Fibroblast of skin of right biceps (primary cell): ENCODE measurements around the gene NCK2.

ENCODE experiments used
- DNase-seq: peaks from one replicate; pipeline ENCODE4 v3.0.0-alpha.2; 2013

NCK2 gene

GRCh38 chr2:105820151-105820550 lies 75.4 kb downstream of the NCK2 start:
- DNase-seq, result no peak

DNA sequence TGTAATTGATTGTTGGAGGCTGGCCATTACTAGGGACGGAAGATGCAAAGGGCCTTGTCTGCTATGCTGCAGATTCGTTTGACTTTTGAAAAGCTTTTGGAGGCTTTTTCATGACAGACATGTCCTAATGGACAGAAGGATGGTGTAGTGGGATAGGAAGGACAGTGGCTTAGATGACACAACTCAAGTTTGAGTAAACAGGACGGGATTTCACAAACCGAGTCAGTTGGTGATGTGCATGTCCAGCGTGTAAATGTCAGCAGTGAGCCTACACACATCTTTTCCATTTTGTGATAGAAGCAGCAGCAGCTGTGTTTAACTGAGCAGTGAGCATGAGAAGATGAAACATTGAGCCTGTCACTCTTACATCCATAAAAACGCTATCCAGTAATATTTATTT lies 76.0 kb downstream of the NCK2 start:
- DNase-seq, result no peak

DNA sequence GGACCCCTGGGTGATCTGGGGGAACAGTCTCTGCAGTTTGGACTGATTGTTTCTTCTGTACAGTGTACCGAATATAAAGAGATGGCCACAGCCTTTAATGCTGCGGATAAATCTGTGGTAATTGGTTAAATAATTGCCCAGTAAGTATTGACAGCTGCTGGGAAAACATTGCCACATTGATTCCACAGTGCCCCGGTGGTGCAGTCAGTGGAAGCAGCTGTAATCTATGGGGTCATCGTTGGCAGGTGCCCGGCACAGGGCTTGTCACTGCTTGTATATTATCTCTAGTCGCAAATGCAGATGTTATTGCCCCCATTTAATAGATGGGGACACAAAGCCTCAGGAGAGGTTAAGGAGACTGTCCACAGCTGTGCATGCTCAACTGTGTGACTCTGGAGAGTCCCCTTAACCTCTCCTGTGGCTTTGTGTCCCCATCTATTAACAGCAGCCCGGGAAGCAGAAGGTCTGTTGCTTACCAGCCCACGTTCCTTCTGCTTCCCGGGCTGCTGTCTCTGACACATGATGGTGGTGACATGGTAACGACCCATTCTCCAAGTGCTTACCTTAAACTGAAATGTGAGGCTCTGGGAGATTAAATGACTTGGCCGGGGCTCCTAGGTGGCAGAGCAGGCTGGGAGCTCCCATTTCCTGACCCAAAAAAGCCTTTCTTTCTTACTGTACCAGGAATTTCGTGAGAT lies 76.9 kb downstream of the NCK2 start:
- no peak for DNase-seq

DNA sequence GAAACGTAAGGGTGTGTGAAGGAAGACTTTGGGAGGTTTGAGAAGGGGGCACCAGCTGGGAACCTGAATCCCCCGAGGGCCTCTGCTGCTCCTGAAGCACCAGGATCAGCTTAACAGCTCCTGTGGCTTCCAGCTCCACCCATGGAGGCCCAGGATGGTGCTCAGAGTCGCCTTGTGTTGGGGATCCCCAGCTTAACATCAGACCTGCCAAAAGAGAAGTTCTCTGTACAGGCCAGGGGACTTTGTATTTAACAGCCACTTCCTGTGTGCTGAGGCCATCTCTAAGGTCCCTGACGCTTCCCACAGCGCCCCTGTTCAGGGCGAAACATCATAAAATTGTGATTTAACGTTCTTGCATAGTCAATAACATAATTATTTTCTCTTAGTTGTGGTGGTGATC lies 77.5 kb downstream of the NCK2 start:
- no peak for DNase-seq

GRCh38 chr2:105824446-105824845 lies 79.7 kb downstream of the NCK2 start:
- DNase-seq, result no peak

DNA sequence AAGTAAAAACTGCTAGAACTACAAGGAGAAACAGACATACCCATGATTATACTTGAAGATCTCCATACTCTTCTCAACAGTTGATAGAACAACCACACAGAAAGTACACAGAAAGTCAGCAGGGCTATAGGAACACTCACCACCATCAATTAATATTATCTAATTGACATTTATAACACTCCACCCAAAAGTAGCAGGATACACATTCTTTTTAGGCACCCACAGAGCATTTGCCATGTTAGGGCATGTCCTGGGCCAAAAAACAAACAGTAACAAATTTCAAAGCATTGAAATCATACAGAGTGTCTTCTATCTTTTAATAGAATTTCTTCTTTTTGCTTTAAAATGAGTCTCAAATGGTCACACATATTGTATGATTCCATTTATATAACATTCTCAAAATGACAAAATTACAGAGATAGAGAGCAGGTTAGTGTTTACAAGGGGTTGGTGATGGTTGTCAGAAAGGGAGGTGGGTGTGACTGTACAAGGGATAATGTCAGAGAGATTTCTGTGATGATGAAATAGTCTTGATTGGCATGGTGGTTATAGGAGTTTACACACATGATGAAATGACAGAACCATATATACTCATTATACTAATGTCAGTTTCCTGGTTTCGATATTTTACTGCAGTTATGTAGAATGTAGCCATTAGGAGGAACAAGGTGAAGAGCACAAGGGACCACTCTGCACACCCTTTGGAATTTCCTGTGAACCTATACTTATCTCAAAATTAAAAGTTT lies 82.8 kb downstream of the NCK2 start:
- DNase-seq, result no peak

- DNase-seq, result no peak
Measured at GRCh38 chr2:105828558-105828957, 83.8 kb downstream of the NCK2 start.

DNA sequence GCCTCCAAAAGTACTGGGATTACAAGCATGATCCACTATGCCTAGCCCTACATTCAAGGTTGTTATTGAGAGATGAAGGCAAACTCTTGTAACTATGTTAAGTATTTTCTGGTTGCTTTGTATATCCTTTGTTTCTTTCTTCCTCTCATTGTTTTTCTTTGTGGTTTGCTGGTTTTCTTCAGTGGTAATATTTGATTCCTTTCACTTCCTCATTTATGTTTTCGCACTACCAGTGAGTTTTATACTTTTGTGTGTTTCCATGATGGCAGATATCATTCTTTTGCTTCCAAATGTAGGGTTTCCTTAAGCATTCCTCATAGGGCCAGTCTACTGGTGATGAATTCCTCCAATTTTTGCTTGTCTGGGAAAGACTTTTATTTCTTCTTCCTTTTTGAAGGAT lies 90.2 kb downstream of the NCK2 start:
- no peak for DNase-seq

DNA sequence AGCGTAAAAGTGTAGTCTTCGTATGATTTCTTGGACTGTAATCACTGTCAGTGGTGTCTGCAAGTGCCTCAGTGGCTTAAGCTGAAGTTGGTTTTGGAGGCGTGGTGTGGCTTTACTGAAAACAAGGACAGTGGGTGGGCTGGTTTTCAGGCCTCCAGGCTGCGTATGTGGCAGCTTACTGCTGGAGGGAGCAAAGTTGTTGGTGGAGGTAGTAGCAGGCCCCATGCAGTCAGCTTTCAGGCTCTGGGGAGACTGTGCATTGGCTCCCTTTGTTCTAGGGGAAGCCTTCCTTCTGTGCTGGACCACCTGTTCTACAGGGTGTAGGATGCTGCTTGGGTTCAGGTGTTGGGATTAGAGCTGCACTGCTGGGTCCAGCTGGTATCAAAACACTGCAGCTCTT lies 91.6 kb downstream of the NCK2 start:
- DNase-seq, result no peak

DNA sequence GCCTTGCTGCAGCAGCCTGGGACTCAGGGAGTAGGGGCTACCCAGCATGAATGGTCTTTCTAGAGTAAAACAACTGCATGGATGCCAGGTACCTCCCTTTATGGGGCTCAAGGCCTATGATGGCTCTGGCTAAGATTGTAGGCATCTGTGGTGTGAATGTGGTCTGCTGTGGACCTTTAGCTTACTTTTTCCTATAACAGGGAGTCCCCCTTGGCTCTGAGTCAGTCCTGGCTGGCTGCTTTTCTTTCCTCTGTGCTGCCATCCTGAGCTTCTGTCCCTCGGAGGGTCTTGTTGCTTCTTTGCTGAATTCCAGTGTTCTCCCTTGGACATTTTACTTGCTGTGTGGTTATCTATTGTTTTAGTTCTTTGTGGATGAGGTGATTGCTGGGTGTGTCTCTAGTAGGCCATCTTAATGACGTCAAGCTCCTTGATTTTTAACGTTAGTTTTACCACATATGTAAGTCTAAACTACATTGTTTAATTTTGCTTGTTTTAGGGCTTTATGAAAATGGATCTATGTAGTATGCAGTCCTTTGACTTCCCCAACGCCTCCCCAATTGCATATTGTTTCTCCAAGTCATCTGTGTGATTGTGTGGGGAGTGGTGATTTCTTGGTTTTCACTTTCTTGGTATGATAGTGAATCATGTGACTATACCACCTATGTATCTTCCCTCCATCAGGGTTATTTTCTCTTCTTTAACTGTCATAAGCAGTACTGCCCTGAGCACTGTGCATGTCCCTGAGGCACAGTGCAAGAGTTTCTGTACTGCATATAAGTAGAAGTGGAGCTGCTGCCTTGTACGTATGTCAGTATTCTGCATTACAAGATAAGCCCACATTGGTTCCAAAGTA lies 92.4 kb downstream of the NCK2 start:
- DNase-seq, result no peak

GRCh38 chr2:105839793-105840192 lies 95.1 kb downstream of the NCK2 start:
- no peak for DNase-seq

DNA sequence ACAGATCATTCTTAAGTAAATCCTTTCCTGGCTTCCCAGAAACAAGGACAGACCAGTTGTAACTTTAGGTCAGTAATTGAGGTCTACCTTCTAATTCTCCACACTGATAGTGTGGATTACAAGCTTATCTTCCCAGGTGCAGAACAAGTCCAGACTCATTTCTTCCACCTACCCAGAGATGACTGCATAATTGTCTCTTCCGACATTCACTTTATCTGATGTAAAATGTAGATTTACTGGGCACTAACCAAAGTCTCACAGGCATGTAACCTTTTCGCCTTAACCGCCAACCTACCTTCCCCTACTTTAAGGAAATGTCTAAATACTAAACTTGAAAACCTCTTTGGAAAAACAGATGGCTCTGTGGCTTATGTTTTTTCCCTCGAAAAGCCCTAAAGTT lies 96.2 kb downstream of the NCK2 start:
- DNase-seq, result no peak

DNA sequence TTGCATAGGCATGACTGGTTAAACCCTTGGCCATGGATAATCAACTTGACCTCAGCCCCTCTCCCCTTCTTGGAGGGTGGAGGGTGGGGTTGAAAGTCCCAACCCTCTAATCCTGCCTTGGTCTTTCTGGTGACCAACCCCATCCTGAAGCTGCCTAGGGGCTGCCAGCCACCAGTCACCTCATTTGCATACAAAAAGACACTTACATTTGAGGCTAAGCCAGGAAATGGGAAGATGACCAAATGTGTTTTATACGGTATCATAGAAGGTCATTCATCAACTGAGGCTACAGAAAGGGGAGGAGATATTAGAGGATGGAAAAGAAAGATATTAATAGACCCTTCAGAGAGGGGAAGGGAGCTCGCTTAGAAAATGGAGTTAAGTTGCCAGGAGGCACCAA lies 96.8 kb downstream of the NCK2 start:
- DNase-seq, result no peak

GRCh38 chr2:105842555-105842954 lies 97.8 kb downstream of the NCK2 start:
- DNase-seq, result no peak

- DNase-seq, result peak; percentile 23
Measured at GRCh38 chr2:105843476-105844374, 99.0 kb downstream of the NCK2 start.

GRCh38 chr2:105845976-105846375 lies 101.3 kb downstream of the NCK2 start:
- DNase-seq, result no peak

- no peak for DNase-seq
Measured at GRCh38 chr2:105847056-105847455, 102.3 kb downstream of the NCK2 start.

- DNase-seq, result no peak
Measured at GRCh38 chr2:105848367-105848766, 103.7 kb downstream of the NCK2 start.

DNA sequence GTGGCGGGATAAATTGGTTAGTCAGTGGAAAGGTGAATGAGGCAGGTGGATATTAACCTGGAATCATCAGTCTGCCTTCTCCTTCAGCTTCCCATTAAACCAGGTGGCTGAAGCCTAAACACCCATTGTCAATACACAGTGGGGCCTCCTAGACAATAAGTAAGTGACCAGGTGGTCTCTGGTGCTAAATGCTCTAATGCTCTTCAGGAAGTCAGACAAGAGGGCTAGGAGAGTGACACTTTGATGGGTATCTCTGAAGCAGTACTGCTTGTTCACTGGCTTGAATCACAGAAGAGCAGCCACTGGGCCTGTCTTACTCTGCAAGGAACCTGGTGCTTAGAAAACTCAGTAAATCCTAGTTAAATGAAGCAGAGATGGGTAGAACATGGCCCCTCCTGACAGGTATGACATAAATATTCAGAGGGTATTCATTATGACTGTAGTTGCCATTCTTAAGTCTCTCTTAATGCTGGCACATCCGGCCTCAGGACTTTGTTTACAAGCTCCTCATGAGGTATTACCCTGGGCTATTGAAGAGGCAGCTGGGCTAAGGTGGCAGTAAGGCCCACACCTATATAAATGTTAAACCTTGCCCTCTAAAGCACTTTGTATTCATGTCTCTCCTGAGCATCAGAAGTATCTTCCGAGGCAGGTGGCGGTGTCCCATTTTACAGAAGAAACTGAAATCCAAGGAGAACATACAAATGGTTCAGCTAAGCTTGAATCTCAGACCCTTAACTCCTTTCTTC lies 104.9 kb downstream of the NCK2 start:
- DNase-seq, result no peak

DNA sequence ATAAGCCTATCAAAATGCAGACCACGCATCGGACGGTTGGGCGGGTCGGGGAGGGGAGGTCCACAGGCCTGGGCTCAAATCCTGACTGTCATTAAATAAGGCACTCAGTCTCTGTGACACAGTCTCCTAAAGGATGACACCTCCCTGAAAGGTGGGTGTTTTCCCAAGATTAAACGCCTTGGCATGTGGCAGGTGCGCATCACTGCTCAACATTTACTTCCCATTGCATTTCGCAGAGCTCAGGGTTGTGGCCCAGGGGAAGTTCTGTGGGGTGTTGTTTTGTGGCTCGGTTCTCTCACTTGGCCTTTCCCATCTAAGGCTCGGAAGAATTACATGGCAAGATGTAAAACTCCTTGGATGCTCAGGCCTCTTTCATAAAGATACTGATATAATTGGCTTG lies 107.4 kb downstream of the NCK2 start:
- DNase-seq, result no peak

DNA sequence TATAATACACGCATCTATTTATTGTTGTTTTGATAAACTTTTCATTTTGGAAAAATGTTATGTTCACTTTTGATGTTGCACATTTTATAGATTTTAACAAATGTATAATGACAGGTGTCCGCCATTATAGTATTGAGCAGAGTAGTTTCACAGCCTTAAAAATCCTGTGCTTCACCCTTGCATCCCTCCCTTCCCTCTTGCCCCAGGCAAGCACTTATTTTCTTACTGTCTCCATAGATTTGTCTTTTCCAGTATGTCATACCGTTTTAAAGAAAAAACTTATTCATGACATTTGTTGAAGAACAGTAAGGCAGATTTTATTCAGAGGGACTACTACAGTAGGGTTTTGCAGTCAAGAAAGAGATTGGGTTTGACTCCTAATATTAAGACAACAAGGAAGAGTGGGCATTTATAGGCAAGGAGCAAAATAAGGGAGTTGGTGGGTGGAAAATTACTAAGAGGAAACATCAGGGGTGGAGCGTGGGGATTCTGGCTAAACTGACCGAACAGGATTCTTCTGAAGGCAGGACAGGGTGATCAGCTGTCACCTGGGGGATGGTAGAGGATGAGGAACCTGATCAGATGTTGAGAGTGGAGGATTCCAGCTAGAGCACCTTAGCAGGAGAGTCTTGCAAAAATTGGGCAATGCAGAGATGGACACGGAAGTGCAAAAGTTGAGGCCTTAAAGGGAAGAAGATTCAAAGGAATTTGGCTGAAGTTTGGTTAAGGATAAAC lies 108.8 kb downstream of the NCK2 start:
- DNase-seq, result no peak
